Hepatocyte (in vitro differentiated cells): ENCODE data around the gene TCL1B. TPM values are rescaled to one million over a fixed set of nuclear protein-coding genes. Genes with fewer than 3 reads are reported as not detected.

Source experiments
- DNase-seq: peaks from one replicate; pipeline ENCODE4 v3.0.0-alpha.2; 2016; ENCODE audit warnings: low spot score
- H2AFZ ChIP-seq: fragments of 200-600 bp; sonication (generic); 2 replicates; pipeline ENCODE4 v1.6.0; 2016; ENCODE audit warnings: antibody characterized with exemption, mild to moderate bottlenecking
- H3K27ac ChIP-seq: fragments of 200-600 bp; sonication (generic); 2 replicates; pipeline ENCODE4 v1.5.1; 2016; ENCODE audit warnings: mild to moderate bottlenecking
- H3K27me3 ChIP-seq: fragments of 200-600 bp; sonication (generic); 2 replicates; pipeline ENCODE4 v1.6.1; 2016
- H3K36me3 ChIP-seq: fragments of 200-600 bp; sonication (generic); replicated peaks from 2 replicates; pipeline ENCODE4 v1.5.1; 2016; ENCODE audit warnings: low read depth; ENCODE audit not compliant: insufficient read depth
- H3K4me1 ChIP-seq: fragments of 200-600 bp; sonication (generic); 2 replicates; pipeline ENCODE4 v1.5.1; 2016; ENCODE audit warnings: mild to moderate bottlenecking, moderate library complexity; ENCODE audit not compliant: insufficient read depth
- H3K4me2 ChIP-seq: fragments of 200-600 bp; sonication (generic); 2 replicates; pipeline ENCODE4 v1.6.0; 2016
- H3K4me3 ChIP-seq: fragments of 200-600 bp; sonication (generic); 2 replicates; pipeline ENCODE4 v1.5.1; 2016; ENCODE audit warnings: mild to moderate bottlenecking
- H3K79me2 ChIP-seq: fragments of 200-600 bp; sonication (generic); 2 replicates; pipeline ENCODE4 v1.6.0; 2017; ENCODE audit warnings: mild to moderate bottlenecking
- H3K9me2 ChIP-seq: fragments of 200-600 bp; sonication (generic); replicated peaks from 2 replicates; pipeline ENCODE4 v1.6.0; 2017; ENCODE audit warnings: mild to moderate bottlenecking; ENCODE audit not compliant: insufficient read depth
- H3K9me3 ChIP-seq: fragments of 200-600 bp; sonication (generic); 2 replicates; pipeline ENCODE4 v1.5.1; 2016; ENCODE audit warnings: low read depth, mild to moderate bottlenecking
- H4K20me1 ChIP-seq: fragments of 200-600 bp; sonication (generic); 2 replicates; pipeline ENCODE4 v1.6.0; 2016; ENCODE audit warnings: mild to moderate bottlenecking; ENCODE audit not compliant: insufficient read depth, poor library complexity, severe bottlenecking
- EZH2 ChIP-seq: fragments of 200-600 bp; sonication (generic); IDR thresholded peaks from 2 replicates; pipeline ENCODE4 v1.6.1; 2016; ENCODE audit warnings: antibody characterized with exemption, mild to moderate bottlenecking, borderline replicate concordance
- EZH2phosphoT487 ChIP-seq: fragments of 200-600 bp; sonication (generic); IDR thresholded peaks from one replicate; pipeline ENCODE4 v1.6.1; 2018; ENCODE audit warnings: antibody characterized with exemption, mild to moderate bottlenecking, low read depth, moderate library complexity; ENCODE audit not compliant: unreplicated experiment, severe bottlenecking
- WGBS: methylation state at CpG from one replicate; pipeline ENCODE4 v1.1.6; 2016; ENCODE audit warnings: low lambda C conversion rate; ENCODE audit errors: missing lambda C conversion rate; 5-methylcytosine and 5-hydroxymethylcytosine counted together
- polyA plus RNA-seq: library from polyadenylated mRNA; unstranded; fragments of >200 nt; fragmentation: Nextera tagmentation; extraction: Ambion mirVana; gene quantifications from 2 replicates; pipeline ENCODE4 v1.2.1, GENCODE V29; 2016
- total RNA-seq: library from RNA; depleted of rRNA; stranded (reverse); fragments of >200 nt; gene quantifications from 2 replicates; pipeline ENCODE4 v1.2.3, GENCODE V29; 2014
- TF ChIP-seq, protein P1 (sequence below): fragments of 200-600 bp; sonication (generic); IDR thresholded peaks from 2 replicates; pipeline ENCODE4 v1.5.1; 2016; ENCODE audit warnings: antibody characterized with exemption, mild to moderate bottlenecking; ENCODE audit not compliant: poor library complexity

Gene TCL1B
- total and polyA plus RNA-seq, 2 experiments from 2014 or later: 0.50 TPM; not detected in 1

- TF ChIP-seq, protein P1, sequence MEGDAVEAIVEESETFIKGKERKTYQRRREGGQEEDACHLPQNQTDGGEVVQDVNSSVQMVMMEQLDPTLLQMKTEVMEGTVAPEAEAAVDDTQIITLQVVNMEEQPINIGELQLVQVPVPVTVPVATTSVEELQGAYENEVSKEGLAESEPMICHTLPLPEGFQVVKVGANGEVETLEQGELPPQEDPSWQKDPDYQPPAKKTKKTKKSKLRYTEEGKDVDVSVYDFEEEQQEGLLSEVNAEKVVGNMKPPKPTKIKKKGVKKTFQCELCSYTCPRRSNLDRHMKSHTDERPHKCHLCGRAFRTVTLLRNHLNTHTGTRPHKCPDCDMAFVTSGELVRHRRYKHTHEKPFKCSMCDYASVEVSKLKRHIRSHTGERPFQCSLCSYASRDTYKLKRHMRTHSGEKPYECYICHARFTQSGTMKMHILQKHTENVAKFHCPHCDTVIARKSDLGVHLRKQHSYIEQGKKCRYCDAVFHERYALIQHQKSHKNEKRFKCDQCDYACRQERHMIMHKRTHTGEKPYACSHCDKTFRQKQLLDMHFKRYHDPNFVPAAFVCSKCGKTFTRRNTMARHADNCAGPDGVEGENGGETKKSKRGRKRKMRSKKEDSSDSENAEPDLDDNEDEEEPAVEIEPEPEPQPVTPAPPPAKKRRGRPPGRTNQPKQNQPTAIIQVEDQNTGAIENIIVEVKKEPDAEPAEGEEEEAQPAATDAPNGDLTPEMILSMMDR: peak; percentile 37
- TF ChIP-seq EZH2phosphoT487 (no peak), EZH2 (no peak)
- no peak overlapping the region for H3K27ac ChIP-seq
- no peaks in the 10 kb centered on the region for H3K36me3 ChIP-seq
- peak; percentile 51 for DNase-seq
- H2AFZ ChIP-seq: no peak overlapping the region
- no peaks in the 10 kb centered on the region for H3K79me2 ChIP-seq
- no peaks in the 10 kb centered on the region for H3K4me1 ChIP-seq
- no peak overlapping the region for H3K4me3 ChIP-seq
- WGBS: 21% methylated on average over 8 of the region's 8 CpGs
- no peak overlapping the region for H3K4me2 ChIP-seq
- no peaks in the 10 kb centered on the region for H4K20me1 ChIP-seq
- H3K9me3 ChIP-seq: no peaks in the 10 kb centered on the region
- H3K27me3 ChIP-seq: no peaks in the 10 kb centered on the region
- H3K9me2 ChIP-seq: no peaks in the 10 kb centered on the region
Observed at GRCh38 chr14:95679998-95680735, 6.1 kb upstream of the TCL1B start.

- Histone ChIP-seq H3K9me2 (no peaks in the 10 kb centered on the region), H4K20me1 (no peaks in the 10 kb centered on the region), H2AFZ (no peak overlapping the region), H3K4me1 (no peaks in the 10 kb centered on the region), H3K4me2 (no peak overlapping the region), H3K36me3 (no peaks in the 10 kb centered on the region), H3K4me3 (no peak overlapping the region), H3K27ac (no peak overlapping the region), H3K27me3 (no peaks in the 10 kb centered on the region), H3K9me3 (no peaks in the 10 kb centered on the region), H3K79me2 (no peaks in the 10 kb centered on the region)
- WGBS: 94% methylated on average over 2 of the region's 2 CpGs
- TF ChIP-seq EZH2phosphoT487 (no peak), EZH2 (no peak)
- TF ChIP-seq, protein P1: no peak
- DNase-seq: no peak
Observed at GRCh38 chr14:95681153-95681552, 5.1 kb upstream of the TCL1B start.

DNA sequence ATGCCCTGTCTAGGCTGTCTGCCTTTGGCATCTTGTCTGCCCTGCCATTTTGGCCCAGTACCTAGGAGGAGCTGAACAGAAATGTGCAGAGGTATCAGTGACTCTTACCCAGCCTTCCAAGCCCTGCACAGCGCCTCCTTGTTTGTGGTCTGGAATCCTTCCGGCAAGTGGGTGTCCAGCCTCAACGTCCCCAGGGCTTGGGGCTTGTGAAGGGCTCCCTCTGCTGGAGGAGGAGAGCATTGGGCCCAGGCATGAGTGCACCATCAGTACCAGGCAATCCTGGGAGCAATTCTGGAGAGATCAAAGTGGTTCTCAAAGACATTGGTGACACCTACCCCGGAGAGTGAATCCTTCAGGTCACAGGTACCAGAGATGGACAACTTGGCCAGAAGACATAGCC is 2.4 kb upstream of the TCL1B start:
- Histone ChIP-seq H3K36me3 (no peaks in the 10 kb centered on the region), H2AFZ (no peak overlapping the region), H3K4me1 (no peaks in the 10 kb centered on the region), H3K79me2 (no peaks in the 10 kb centered on the region), H3K27ac (no peak overlapping the region), H3K4me3 (no peak overlapping the region), H3K9me3 (no peaks in the 10 kb centered on the region), H3K9me2 (no peaks in the 10 kb centered on the region), H4K20me1 (no peaks in the 10 kb centered on the region), H3K27me3 (no peaks in the 10 kb centered on the region), H3K4me2 (no peak overlapping the region)
- TF ChIP-seq, protein P1: peak; percentile 43
- TF ChIP-seq EZH2phosphoT487: no peak
- 61% methylated on average over 4 of the region's 4 CpGs for WGBS
- DNase-seq: peak; percentile 34

DNA sequence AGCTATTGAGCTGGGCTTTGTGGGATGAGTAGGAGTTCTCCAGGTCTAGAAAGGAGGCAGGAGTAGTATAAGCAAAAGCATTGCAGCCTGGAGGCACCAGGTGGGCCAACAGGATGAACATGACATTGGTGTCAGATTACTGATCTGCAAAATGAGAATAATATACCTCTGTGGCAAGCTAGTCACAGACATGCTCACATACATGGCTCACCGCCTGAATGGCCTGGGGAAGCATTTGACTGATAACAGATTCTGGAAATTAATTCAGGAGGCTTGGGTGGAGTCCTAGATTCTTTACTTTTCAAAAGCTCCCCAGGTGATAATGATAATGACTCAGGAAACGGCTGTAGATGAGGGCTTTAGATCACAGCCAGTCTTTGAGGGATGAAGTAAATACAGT is 709 bp downstream of the TCL1B start:
- TF ChIP-seq EZH2: no peak
- no peaks in the 10 kb centered on the region for H3K36me3 ChIP-seq
- no peaks in the 10 kb centered on the region for H3K79me2 ChIP-seq
- 47% methylated on average over 2 of the region's 2 CpGs for WGBS
- H3K4me1 ChIP-seq: no peaks in the 10 kb centered on the region
- no peaks in the 10 kb centered on the region for H4K20me1 ChIP-seq
- H3K4me3 ChIP-seq: no peak overlapping the region
- no peaks in the 10 kb centered on the region for H3K9me2 ChIP-seq
- H3K9me3 ChIP-seq: no peaks in the 10 kb centered on the region
- no peak for DNase-seq
- H2AFZ ChIP-seq: no peak overlapping the region
- no peaks in the 10 kb centered on the region for H3K27me3 ChIP-seq
- H3K4me2 ChIP-seq: no peak overlapping the region
- no peak overlapping the region for H3K27ac ChIP-seq
